CD14-positive monocyte (primary cell): ENCODE measurements around the gene NUP62. TPM values are rescaled to one million over a fixed set of nuclear protein-coding genes. Genes with fewer than 3 reads are reported as not detected.

ENCODE experiments used
- DNase-seq, 3 donors: peaks; one replicate each; pipeline ENCODE4 v3.0.0-alpha.2; 2011 to 2022
- H2AFZ ChIP-seq: 2 replicates; pipeline ENCODE4 v1.6.0; 2012; ENCODE audit warnings: mild to moderate bottlenecking, low read depth, low read length, inconsistent platforms; ENCODE audit not compliant: insufficient read depth, poor library complexity, severe bottlenecking
- H3K27ac ChIP-seq, 2 donors: 1 replicate in 1 of 2; 2 replicates in 1 of 2; pipeline ENCODE4 v1.5.1; 2012 to 2013; ENCODE audit warnings: low read length in 2 of 2, control low read depth in 1 of 2, inconsistent platforms in 1 of 2, low read depth in 1 of 2, mild to moderate bottlenecking in 1 of 2
- H3K27me3 ChIP-seq, 2 donors: one replicate each; pipeline versions ENCODE4 v1.6.0 to v1.6.1; 2011 to 2013; ENCODE audit warnings: low read length in 2 of 2; ENCODE audit not compliant: control insufficient read depth in 2 of 2, insufficient read depth in 2 of 2
- H3K36me3 ChIP-seq, 2 donors: replicated peaks in 1 of 2; 1 replicate in 1 of 2; 2 replicates in 1 of 2; pipeline versions ENCODE4 v1.5.1 to v1.6.1; 2012 to 2013; ENCODE audit warnings: low read length in 2 of 2, control low read depth in 1 of 2, inconsistent platforms in 1 of 2, mild to moderate bottlenecking in 1 of 2; ENCODE audit not compliant: insufficient read depth in 2 of 2, control insufficient read depth in 1 of 2
- H3K4me1 ChIP-seq, 2 donors: 1 replicate in 1 of 2; 2 replicates in 1 of 2; pipeline versions ENCODE4 v1.5.1 to v1.6.1; 2012 to 2013; ENCODE audit warnings: low read length in 2 of 2, control low read depth in 1 of 2, inconsistent platforms in 1 of 2, mild to moderate bottlenecking in 1 of 2, moderate library complexity in 1 of 2; ENCODE audit not compliant: insufficient read depth in 2 of 2, control insufficient read depth in 1 of 2
- H3K4me2 ChIP-seq: replicated peaks from 2 replicates; pipeline ENCODE3; 2012; ENCODE audit warnings: low read length, moderate library complexity, mild to moderate bottlenecking; ENCODE audit not compliant: poor library complexity, severe bottlenecking; ENCODE audit errors: extremely low read depth
- H3K4me3 ChIP-seq, 3 experiments: fragments of 200-600 bp in 1 of 3; sonication (generic) in 1 of 3; replicated peaks in 1 of 3; 1 replicate in 2 of 3; 2 replicates in 1 of 3; pipeline ENCODE4 v1.5.1; 2011 to 2013; ENCODE audit warnings: low read length in 3 of 3, mild to moderate bottlenecking in 3 of 3, control low read depth in 2 of 3, low read depth in 2 of 3, inconsistent platforms in 1 of 3, moderate library complexity in 1 of 3
- H3K79me2 ChIP-seq: 2 replicates; pipeline ENCODE4 v1.6.0; 2012; ENCODE audit warnings: mild to moderate bottlenecking, control low read depth, inconsistent platforms, low read length, moderate library complexity; ENCODE audit not compliant: insufficient read depth
- H3K9ac ChIP-seq: 2 replicates; pipeline ENCODE4 v1.6.0; 2017; ENCODE audit warnings: low read length, mild to moderate bottlenecking; ENCODE audit not compliant: insufficient read depth, poor library complexity, severe bottlenecking
- H3K9me3 ChIP-seq, 2 donors: replicated peaks in 1 of 2; 1 replicate in 1 of 2; 2 replicates in 1 of 2; pipeline versions ENCODE4 v1.5.1 to v1.6.1; 2012 to 2013; ENCODE audit warnings: low read length in 2 of 2, control low read depth in 1 of 2; ENCODE audit not compliant: control insufficient read depth in 1 of 2, insufficient read depth in 1 of 2
- H4K20me1 ChIP-seq: 2 replicates; pipeline ENCODE4 v1.6.0; 2012; ENCODE audit warnings: mild to moderate bottlenecking, low read length, control low read depth, moderate library complexity; ENCODE audit not compliant: insufficient read depth
- H3K27ac Mint-ChIP-seq, 7 donors: one replicate each; pipeline ENCODE4 v1.8.0; 2020; ENCODE audit warnings: mild to moderate bottlenecking in 7 of 7, mixed read lengths in 7 of 7, moderate library complexity in 6 of 7, inconsistent platforms in 2 of 7
- H3K27me3 Mint-ChIP-seq, 3 donors: one replicate each; pipeline ENCODE4 v1.8.0; 2021 to 2022; ENCODE audit warnings: low read depth in 3 of 3, mild to moderate bottlenecking in 3 of 3, mixed read lengths in 3 of 3, moderate library complexity in 3 of 3, inconsistent platforms in 1 of 3
- H3K36me3 Mint-ChIP-seq, 2 donors: one replicate each; pipeline ENCODE4 v1.8.0; 2020; ENCODE audit warnings: mixed read lengths in 2 of 2, inconsistent platforms in 1 of 2, mild to moderate bottlenecking in 1 of 2
- H3K4me1 Mint-ChIP-seq: one replicate; pipeline ENCODE4 v1.8.0; 2020; ENCODE audit warnings: mild to moderate bottlenecking, mixed read lengths
- H3K4me3 Mint-ChIP-seq, 2 donors: one replicate each; pipeline ENCODE4 v1.8.0; 2020; ENCODE audit warnings: mild to moderate bottlenecking in 2 of 2, mixed read lengths in 2 of 2, moderate library complexity in 1 of 2
- H3K9me3 Mint-ChIP-seq, 7 donors: one replicate each; pipeline ENCODE4 v1.8.0; 2020 to 2022; ENCODE audit warnings: mixed read lengths in 7 of 7, mild to moderate bottlenecking in 6 of 7, moderate library complexity in 6 of 7, inconsistent platforms in 2 of 7
- CTCF ChIP-seq: fragments of 200-600 bp; IDR thresholded peaks from one replicate; pipeline ENCODE4 v1.8.0; 2022; ENCODE audit warnings: antibody characterized with exemption, mild to moderate bottlenecking
- WGBS: methylation state at CpG from one replicate; pipeline ENCODE4 v1.1.5; 2013; ENCODE audit warnings: missing lambda C conversion rate; ENCODE audit not compliant: insufficient coverage; 5-methylcytosine and 5-hydroxymethylcytosine counted together
- intact Hi-C, 2 donors: fragments of 100-400 bp; cut with micrococcal nuclease; formaldehyde crosslinking; loops; one replicate each; pipeline versions ENCODE4 v1.15.0 to v1.15.1; 2023
- polyA plus RNA-seq, 3 donors: library from polyadenylated mRNA; depleted of rRNA in 1 of 3; unstranded in 2 of 3; stranded (reverse) in 1 of 3; fragments of 300-500 nt in 2 of 3; fragments of >200 nt in 1 of 3; fragmentation: Illumina TruSeq in 2 of 3; gene quantifications; 1 replicate in 2 of 3; 2 replicates in 1 of 3; pipeline ENCODE4 v1.2.3, GENCODE V29; 2012 to 2021

NUP62 gene
- polyA plus RNA-seq, 3 donors, result 32.3 to 62.2 (median 48.6) TPM

DNA sequence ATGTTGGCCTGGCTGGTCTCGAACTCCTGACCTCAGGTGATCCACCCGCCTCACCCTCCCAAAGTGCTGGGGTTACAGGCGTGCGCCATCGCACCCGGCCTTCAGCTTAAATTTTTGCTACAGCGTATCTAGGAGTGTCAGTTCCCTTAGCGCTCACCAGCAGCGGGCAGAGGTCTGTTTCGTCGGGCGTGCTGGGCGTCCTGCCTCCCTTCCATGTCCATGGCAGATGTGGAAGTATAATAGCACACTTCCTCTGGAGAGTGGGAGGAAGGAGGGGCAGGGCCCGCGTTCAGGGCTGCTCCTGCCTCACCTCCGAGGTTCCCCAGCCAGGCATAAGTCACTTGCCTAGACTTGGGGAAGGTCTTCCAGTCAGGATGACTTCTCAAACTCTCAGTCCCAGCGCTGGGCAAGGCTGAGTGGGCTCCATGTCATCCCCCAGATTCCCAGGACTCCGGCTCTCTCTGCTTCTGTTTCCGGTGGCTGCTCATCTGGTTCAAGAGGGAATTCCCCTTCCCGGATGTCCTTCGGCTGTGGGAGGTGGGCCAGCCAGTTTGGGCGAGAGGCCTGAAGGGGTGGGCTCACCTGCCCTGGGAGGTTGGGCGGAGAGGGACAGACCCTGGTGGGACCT lies 42.2 kb downstream of the NUP62 start:
- no peak overlapping the region for H3K4me3 Mint-ChIP-seq
- Histone ChIP-seq H3K9me3 (no peaks in the 10 kb centered on the region), H4K20me1 (peaks cover 34% of the 10 kb centered on the region), H3K36me3 (peaks cover 28 to 30% of the 10 kb centered on the region in 2 donors), H3K9ac (no peak overlapping the region), H3K4me3 (no peak overlapping the region), H3K27ac (no peak overlapping the region), H3K4me2 (no peak overlapping the region), H3K27me3 (peaks cover 0 to 4% of the 10 kb centered on the region in 2 donors), H2AFZ (no peak overlapping the region), H3K4me1 (peaks cover 11 to 13% of the 10 kb centered on the region in 2 donors), H3K79me2 (no peaks in the 10 kb centered on the region)
- peaks cover 12% of the 10 kb centered on the region for H3K4me1 Mint-ChIP-seq
- H3K36me3 Mint-ChIP-seq, result peaks cover 51% of the 10 kb centered on the region in 2 donors
- no peak for DNase-seq
- intact Hi-C loops, result loop anchor here in 1 of 2 donors (5.0 kb wide), 1 partner anchor 40 kb away; the partner anchor contains the start of genes ATF5 and NUP62
- TF ChIP-seq CTCF, result no peak
- WGBS, result 92% methylated on average over 20 of the region's 23 CpGs
- peaks cover 0 to 7% (median 0%) of the 10 kb centered on the region in 7 donors for H3K9me3 Mint-ChIP-seq
- peaks cover 11 to 31% (median 24%) of the 10 kb centered on the region in 3 donors for H3K27me3 Mint-ChIP-seq
- H3K27ac Mint-ChIP-seq, result no peak overlapping the region

DNA sequence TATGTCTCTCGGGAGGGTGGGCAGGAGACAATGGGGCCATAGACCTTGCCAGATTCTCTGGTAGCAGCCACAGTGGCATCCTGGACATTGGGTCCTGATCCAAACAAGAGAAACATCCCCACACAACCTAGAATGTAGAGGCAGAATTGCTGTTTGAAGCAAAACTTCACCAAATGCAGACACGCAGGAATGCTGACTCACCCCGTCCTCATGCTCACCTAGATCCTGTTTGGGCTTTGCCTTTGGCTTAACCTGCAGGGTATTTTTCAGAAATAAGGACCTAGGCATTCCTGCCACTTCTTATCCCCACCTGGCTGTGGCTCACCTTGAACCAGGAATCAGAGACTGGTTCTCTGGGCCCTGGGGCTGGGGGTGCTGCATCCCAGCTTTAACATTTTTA lies 44.5 kb downstream of the NUP62 start:
- 88% methylated on average over 3 of the region's 3 CpGs for WGBS
- H3K36me3 ChIP-seq, result peaks cover 51 to 54% of the 10 kb centered on the region in 2 donors
- H3K9me3 ChIP-seq, result no peaks in the 10 kb centered on the region
- H3K4me2 ChIP-seq, result no peak overlapping the region
- H3K4me3 ChIP-seq, result no peak overlapping the region
- peaks cover 2 to 3% of the 10 kb centered on the region in 2 donors for H3K4me1 ChIP-seq
- H3K27ac Mint-ChIP-seq, result no peak overlapping the region
- peaks cover 2 to 12% (median 9%) of the 10 kb centered on the region in 3 donors for H3K27me3 Mint-ChIP-seq
- peaks cover 0 to 7% (median 0%) of the 10 kb centered on the region in 7 donors for H3K9me3 Mint-ChIP-seq
- peak overlapping the region in 1 of 2 donors; percentile 24 for H3K4me3 Mint-ChIP-seq
- no peak overlapping the region for H2AFZ ChIP-seq
- H3K79me2 ChIP-seq, result peaks cover 3% of the 10 kb centered on the region
- H3K36me3 Mint-ChIP-seq, result peaks cover 70 to 74% of the 10 kb centered on the region in 2 donors
- no peak for TF ChIP-seq CTCF
- intact Hi-C loops, result loop anchor here in 1 of 2 donors (5.0 kb wide), 1 partner anchor 43 kb away; the partner anchor contains the start of genes ATF5 and NUP62
- H3K27me3 ChIP-seq, result no peaks in the 10 kb centered on the region
- DNase-seq, result no peak
- H3K4me1 Mint-ChIP-seq, result peaks cover 6% of the 10 kb centered on the region
- H4K20me1 ChIP-seq, result peaks cover 49% of the 10 kb centered on the region
- H3K9ac ChIP-seq, result no peak overlapping the region
- H3K27ac ChIP-seq, result no peak overlapping the region
